CD4-positive, alpha-beta memory T cell (primary cell): ENCODE data around the gene MRPS34. TPM values are rescaled to one million over a fixed set of nuclear protein-coding genes. Genes with fewer than 3 reads are reported as not detected.

Experiments used
- CTCF ChIA-PET: fragments of 350-600 bp; sonication (Branson Sonifier 250); formaldehyde crosslinking; loops from one replicate; lab custom pipeline; 2021; ENCODE audit warnings: inconsistent platforms; ENCODE audit not compliant: partially characterized antibody; lab: Charles Lee
- POLR2A ChIA-PET: fragments of 350-600 bp; sonication (Branson Sonifier 250); formaldehyde crosslinking; loops from one replicate; lab custom pipeline; 2021; ENCODE audit not compliant: partially characterized antibody; lab: Charles Lee
- DNase-seq, 5 donors: peaks; one replicate each; pipeline versions ENCODE4 v3.0.0 to v3.0.0-alpha.2; 2020 to 2022; ENCODE audit warnings: mixed read lengths in 1 of 5
- H3K27ac ChIP-seq: one replicate; pipeline ENCODE4 v1.7.0; 2013; ENCODE audit warnings: low read depth, low read length
- H3K27me3 ChIP-seq: 2 replicates; pipeline ENCODE4 v1.7.0; 2013; ENCODE audit warnings: mild to moderate bottlenecking, low read length, moderate library complexity; ENCODE audit not compliant: insufficient read depth
- H3K36me3 ChIP-seq: 2 replicates; pipeline ENCODE4 v1.7.0; 2013; ENCODE audit warnings: mild to moderate bottlenecking, low read length, moderate library complexity; ENCODE audit not compliant: insufficient read depth
- H3K4me1 ChIP-seq: 2 replicates; pipeline ENCODE4 v1.7.0; 2013; ENCODE audit warnings: mild to moderate bottlenecking, low read length, moderate library complexity; ENCODE audit not compliant: insufficient read depth
- H3K4me3 ChIP-seq, 2 donors: one replicate each; pipeline ENCODE4 v1.7.0; 2013; ENCODE audit warnings: low read length in 2 of 2, mild to moderate bottlenecking in 1 of 2
- H3K9me3 ChIP-seq, 2 donors: one replicate each; pipeline ENCODE4 v1.7.0; 2013; ENCODE audit warnings: low read length in 2 of 2, control low read depth in 1 of 2; ENCODE audit not compliant: control insufficient read depth in 1 of 2
- H3K27ac Mint-ChIP-seq, 7 donors: one replicate each; pipeline ENCODE4 v1.8.0; 2020 to 2021; ENCODE audit warnings: mixed read lengths in 7 of 7, mild to moderate bottlenecking in 6 of 7, inconsistent platforms in 3 of 7, moderate library complexity in 3 of 7
- H3K27me3 Mint-ChIP-seq, 2 donors: one replicate each; pipeline ENCODE4 v1.8.0; 2020 to 2021; ENCODE audit warnings: mixed read lengths in 2 of 2
- H3K36me3 Mint-ChIP-seq, 2 donors: one replicate each; pipeline ENCODE4 v1.8.0; 2020 to 2021; ENCODE audit warnings: mixed read lengths in 2 of 2, inconsistent platforms in 1 of 2, mild to moderate bottlenecking in 1 of 2
- H3K4me1 Mint-ChIP-seq, 4 donors: one replicate each; pipeline ENCODE4 v1.8.0; 2020 to 2021; ENCODE audit warnings: mixed read lengths in 4 of 4, mild to moderate bottlenecking in 1 of 4
- H3K4me3 Mint-ChIP-seq, 8 donors: one replicate each; pipeline ENCODE4 v1.8.0; 2020 to 2021; ENCODE audit warnings: mixed read lengths in 8 of 8, mild to moderate bottlenecking in 7 of 8, moderate library complexity in 6 of 8, inconsistent platforms in 3 of 8
- H3K9me3 Mint-ChIP-seq, 8 donors: one replicate each; pipeline ENCODE4 v1.8.0; 2020 to 2021; ENCODE audit warnings: mixed read lengths in 8 of 8, mild to moderate bottlenecking in 5 of 8, inconsistent platforms in 3 of 8, moderate library complexity in 1 of 8
- intact Hi-C: fragments of 100-400 bp; cut with micrococcal nuclease; formaldehyde crosslinking; loops from one replicate; pipeline ENCODE4 v1.15.1; 2023
- polyA plus RNA-seq, 2 donors: library from polyadenylated mRNA; unstranded; fragments of 300-500 nt; fragmentation: Illumina TruSeq; gene quantifications; one replicate each; pipeline ENCODE4 v1.2.3, GENCODE V29; 2021
- total RNA-seq, 2 experiments: library from RNA; stranded (reverse); gene quantifications; one replicate each; pipeline ENCODE4 v1.2.3, GENCODE V29; 2021

The MRPS34 gene
- total and polyA plus RNA-seq, 4 experiments from 2014 or later, result 57.6 to 151 (median 103) TPM

DNA sequence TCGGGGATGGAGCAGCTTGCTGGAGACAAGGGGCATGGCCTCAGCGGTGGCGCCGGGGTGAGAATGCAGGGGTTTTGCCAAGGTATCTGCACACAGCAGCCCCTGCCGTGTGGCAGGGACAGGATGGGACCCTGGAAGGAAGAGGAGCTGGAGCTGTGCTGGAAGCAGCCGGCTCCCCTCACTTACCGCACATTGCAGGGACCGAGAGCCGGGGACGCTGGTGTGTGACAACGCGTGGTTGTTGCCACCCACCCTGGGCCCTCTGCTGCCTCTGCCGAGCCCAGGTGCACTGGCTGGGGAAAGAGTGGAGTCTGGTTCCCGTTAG is 12.9 kb upstream of the MRPS34 start:
- no peak overlapping the region for H3K27ac Mint-ChIP-seq
- H3K27me3 Mint-ChIP-seq, result no peaks in the 10 kb centered on the region
- peaks cover 13 to 41% (median 28%) of the 10 kb centered on the region in 4 donors for H3K4me1 Mint-ChIP-seq
- H3K9me3 Mint-ChIP-seq, result peaks cover 0 to 3% (median 0%) of the 10 kb centered on the region in 8 donors
- POLR2A ChIA-PET, result interaction anchor here (1.7 kb wide), 1 partner anchor 80 kb away, joined by 5 read pairs; the partner anchor contains the start of gene MAPK8IP3
- H3K27me3 ChIP-seq, result no peaks in the 10 kb centered on the region
- CTCF ChIA-PET, result no interaction called here
- DNase-seq, result peak in 1 of 5 donors; percentile 28
- no peaks in the 10 kb centered on the region for H3K9me3 ChIP-seq
- H3K4me3 Mint-ChIP-seq, result no peak overlapping the region
- H3K27ac ChIP-seq, result no peak overlapping the region
- H3K36me3 ChIP-seq, result peaks cover 16% of the 10 kb centered on the region
- peaks cover 34% of the 10 kb centered on the region for H3K4me1 ChIP-seq
- peaks cover 4 to 22% of the 10 kb centered on the region in 2 donors for H3K36me3 Mint-ChIP-seq
- intact Hi-C loops, result no loop called here
- H3K4me3 ChIP-seq, result no peak overlapping the region

- H3K9me3 Mint-ChIP-seq, result peaks cover 0 to 3% (median 0%) of the 10 kb centered on the region in 8 donors
- peaks cover 38% of the 10 kb centered on the region for H3K4me1 ChIP-seq
- peaks cover 4 to 22% of the 10 kb centered on the region in 2 donors for H3K36me3 Mint-ChIP-seq
- H3K4me1 Mint-ChIP-seq, result peaks cover 13 to 46% (median 30%) of the 10 kb centered on the region in 4 donors
- H3K9me3 ChIP-seq, result no peaks in the 10 kb centered on the region
- H3K27ac ChIP-seq, result no peak overlapping the region
- peaks cover 22% of the 10 kb centered on the region for H3K36me3 ChIP-seq
- H3K27me3 Mint-ChIP-seq, result no peaks in the 10 kb centered on the region
- peak in 1 of 5 donors; percentile 32 for DNase-seq
- peak overlapping the region in 7 of 8 donors; percentile 29 to 75 (median 66) for H3K4me3 Mint-ChIP-seq
- CTCF ChIA-PET, result no interaction called here
- intact Hi-C loops, result no loop called here
- no peaks in the 10 kb centered on the region for H3K27me3 ChIP-seq
- POLR2A ChIA-PET, result interaction anchor here (1.7 kb wide), 1 partner anchor 79 kb away, joined by 5 read pairs; the partner anchor contains the start of gene MAPK8IP3
- no peak overlapping the region for H3K4me3 ChIP-seq
- peak overlapping the region in 2 of 7 donors; percentile 57 to 77 for H3K27ac Mint-ChIP-seq
These were observed 12.3 kb upstream of the MRPS34 start for GRCh38 chr16:1784977-1785845.

DNA sequence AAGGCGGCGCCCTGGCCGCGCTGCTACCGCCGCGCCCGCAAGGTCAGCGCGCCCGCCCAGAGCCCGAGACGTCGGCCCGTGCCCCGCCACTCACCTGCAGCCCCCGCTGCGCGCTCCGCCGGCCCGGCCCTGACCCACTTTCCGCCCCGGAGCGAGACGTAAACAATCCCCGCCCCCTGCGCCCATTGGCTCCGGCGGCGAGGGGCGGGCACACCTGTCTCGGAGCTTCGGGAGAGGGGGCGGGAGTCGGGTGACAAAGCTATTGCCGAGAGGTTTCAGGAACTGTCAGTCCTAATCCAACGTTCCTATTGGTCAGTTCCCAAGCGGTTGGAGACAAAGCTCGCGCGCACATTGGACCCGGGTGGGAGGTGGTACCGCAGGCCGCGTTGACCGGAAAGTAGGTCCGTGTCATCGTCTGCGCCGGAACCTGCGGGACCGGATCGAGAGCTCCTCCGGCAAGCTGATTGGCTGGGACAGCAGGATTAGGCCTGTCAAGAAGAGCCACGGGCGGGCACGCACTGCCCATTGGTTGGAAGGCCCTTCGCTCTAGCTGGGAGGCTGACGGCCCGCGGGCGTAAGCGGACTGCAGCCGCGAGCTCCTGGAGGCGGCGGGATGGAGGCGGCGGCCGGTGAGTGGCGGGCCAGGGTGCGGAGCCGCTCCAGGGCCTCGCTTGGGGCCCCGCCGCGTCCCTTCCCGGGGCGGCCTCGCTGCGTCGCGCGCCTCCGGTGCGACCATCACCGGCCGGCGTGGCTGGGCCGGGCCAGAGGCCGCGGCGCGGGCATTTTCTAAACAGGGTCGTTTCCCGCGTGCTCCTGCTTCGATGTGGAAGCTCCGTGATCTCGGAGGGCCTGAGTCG is 9.7 kb upstream of the MRPS34 start, which contains the start of the genes NUBP2 and SPSB3:
TSS of gene NUBP2 (plus strand) at position 553 of the 857 bp plus-strand sequence. CDS start at position 614, 61 bp downstream.
TSS of gene SPSB3 (minus strand) at position 164 of the 857 bp plus-strand sequence. CDS start 1,088 bp downstream, outside the sequence.
- peak; percentile 97 to 99 (median 99) for DNase-seq
- intact Hi-C loops, result loop anchor here (1.0 to 2.0 kb wide), 5 partner anchors 9 to 362 kb away; partner anchors contain the start of genes HAGH, MAPK8IP3, MRPS34 and UQCC4
- no peaks in the 10 kb centered on the region for H3K9me3 ChIP-seq
- ChIA-PET POLR2A (interaction anchor here (0.7 to 6.7 kb wide), 24 partner anchors 8 to 995 kb away, joined by 3 to 185 read pairs (median 6); partner anchors contain the start of genes AMDHD2, CRAMP1, EME2 and FAHD1), CTCF (interaction anchor here (1.0 to 2.2 kb wide), 10 partner anchors 8 to 146 kb away, joined by 3 to 16 read pairs (median 5); partner anchors contain the start of genes EME2, FAHD1, HAGH and MAPK8IP3)
- peak within 1 kb of the TSS; percentile 69 to 88 for H3K4me3 ChIP-seq
- peak within 1 kb of the TSS; percentile 79 for H3K27ac ChIP-seq
- H3K36me3 ChIP-seq, result peaks cover 22% of the 10 kb centered on the region
- Mint-ChIP-seq H3K4me1 (peaks cover 13 to 46% (median 30%) of the 10 kb centered on the region in 4 donors), H3K4me3 (peak within 1 kb of the TSS; percentile 91 to 96 (median 94)), H3K36me3 (peaks cover 0 to 17% of the 10 kb centered on the region in 2 donors), H3K9me3 (peaks cover 0 to 3% (median 0%) of the 10 kb centered on the region in 8 donors), H3K27me3 (no peaks in the 10 kb centered on the region), H3K27ac (peak within 1 kb of the TSS; percentile 92 to 97 (median 94))
- no peaks in the 10 kb centered on the region for H3K27me3 ChIP-seq
- peaks cover 43% of the 10 kb centered on the region for H3K4me1 ChIP-seq

- H3K27ac Mint-ChIP-seq, result peak overlapping the region; percentile 81 to 94 (median 90)
- peak overlapping the region; percentile 79 for H3K27ac ChIP-seq
- no peaks in the 10 kb centered on the region for H3K27me3 ChIP-seq
- H3K9me3 ChIP-seq, result no peaks in the 10 kb centered on the region
- peaks cover 18% of the 10 kb centered on the region for H3K36me3 ChIP-seq
- ChIA-PET POLR2A (interaction anchor here (0.5 to 6.7 kb wide), 20 partner anchors 9 to 1194 kb away, joined by 3 to 185 read pairs (median 7); partner anchors contain the start of genes AMDHD2, CRAMP1, EME2 and FAHD1), CTCF (interaction anchor here (1.0 to 2.2 kb wide), 10 partner anchors 8 to 147 kb away, joined by 3 to 16 read pairs (median 5); partner anchors contain the start of genes EME2, FAHD1, HAGH and MAPK8IP3)
- peaks cover 43% of the 10 kb centered on the region for H3K4me1 ChIP-seq
- peak overlapping the region; percentile 84 to 94 (median 87) for H3K4me3 Mint-ChIP-seq
- peak in 3 of 5 donors; percentile 37 to 56 (median 52) for DNase-seq
- no peaks in the 10 kb centered on the region for H3K27me3 Mint-ChIP-seq
- peaks cover 0 to 3% (median 0%) of the 10 kb centered on the region in 8 donors for H3K9me3 Mint-ChIP-seq
- intact Hi-C loops, result loop anchor here (1.0 to 2.0 kb wide), 5 partner anchors 9 to 362 kb away; partner anchors contain the start of genes HAGH, MAPK8IP3, MRPS34 and UQCC4
- peak overlapping the region; percentile 36 to 88 for H3K4me3 ChIP-seq
- peaks cover 13 to 46% (median 30%) of the 10 kb centered on the region in 4 donors for H3K4me1 Mint-ChIP-seq
- H3K36me3 Mint-ChIP-seq, result peaks cover 0 to 17% of the 10 kb centered on the region in 2 donors
These were observed 8.9 kb upstream of the MRPS34 start for GRCh38 chr16:1781758-1782407.

- H3K27ac ChIP-seq, result no peak overlapping the region
- intact Hi-C loops, result no loop called here
These were observed 8.3 kb upstream of the MRPS34 start for GRCh38 chr16:1781254-1781653.

More at GRCh38 chr16:1781254-1781653, 8.3 kb upstream of the MRPS34 start:
- no peaks in the 10 kb centered on the region for H3K27me3 ChIP-seq
- peak overlapping the region in 1 of 2 donors; percentile 88 for H3K4me3 ChIP-seq
- H3K27me3 Mint-ChIP-seq, result no peaks in the 10 kb centered on the region
- DNase-seq, result peak in 1 of 5 donors; percentile 40
- ChIA-PET CTCF (interaction anchor here (1.9 to 2.2 kb wide), 2 partner anchors 9 to 75 kb away, joined by 9 to 16 read pairs; partner anchors contain the start of genes EME2, MAPK8IP3, MRPS34 and NME3), POLR2A (interaction anchor here (0.5 to 6.7 kb wide), 9 partner anchors 11 to 1193 kb away, joined by 3 to 185 read pairs (median 18); partner anchors contain the start of genes CRAMP1, EME2, FAHD1 and HAGH)
- H3K36me3 Mint-ChIP-seq, result peaks cover 0 to 23% of the 10 kb centered on the region in 2 donors
- H3K27ac Mint-ChIP-seq, result peak overlapping the region; percentile 81 to 94 (median 90)
- peaks cover 43% of the 10 kb centered on the region for H3K4me1 ChIP-seq
- H3K9me3 ChIP-seq, result no peaks in the 10 kb centered on the region
- H3K4me3 Mint-ChIP-seq, result peak overlapping the region; percentile 84 to 89 (median 87)
- peaks cover 14 to 46% (median 30%) of the 10 kb centered on the region in 4 donors for H3K4me1 Mint-ChIP-seq
- H3K36me3 ChIP-seq, result peaks cover 22% of the 10 kb centered on the region
- H3K9me3 Mint-ChIP-seq, result peaks cover 0 to 3% (median 0%) of the 10 kb centered on the region in 8 donors
